ENCODE data around the gene FAM107B. TPM values are rescaled to one million over a fixed set of nuclear protein-coding genes. Genes with fewer than 3 reads are reported as not detected.

The FAM107B gene
- total and polyA plus RNA-seq, 2 of the 8 experiments (the other 6 are each of a cell fraction or from before 2014, with no cell fraction given): 7.5 to 28.1 TPM

DNA sequence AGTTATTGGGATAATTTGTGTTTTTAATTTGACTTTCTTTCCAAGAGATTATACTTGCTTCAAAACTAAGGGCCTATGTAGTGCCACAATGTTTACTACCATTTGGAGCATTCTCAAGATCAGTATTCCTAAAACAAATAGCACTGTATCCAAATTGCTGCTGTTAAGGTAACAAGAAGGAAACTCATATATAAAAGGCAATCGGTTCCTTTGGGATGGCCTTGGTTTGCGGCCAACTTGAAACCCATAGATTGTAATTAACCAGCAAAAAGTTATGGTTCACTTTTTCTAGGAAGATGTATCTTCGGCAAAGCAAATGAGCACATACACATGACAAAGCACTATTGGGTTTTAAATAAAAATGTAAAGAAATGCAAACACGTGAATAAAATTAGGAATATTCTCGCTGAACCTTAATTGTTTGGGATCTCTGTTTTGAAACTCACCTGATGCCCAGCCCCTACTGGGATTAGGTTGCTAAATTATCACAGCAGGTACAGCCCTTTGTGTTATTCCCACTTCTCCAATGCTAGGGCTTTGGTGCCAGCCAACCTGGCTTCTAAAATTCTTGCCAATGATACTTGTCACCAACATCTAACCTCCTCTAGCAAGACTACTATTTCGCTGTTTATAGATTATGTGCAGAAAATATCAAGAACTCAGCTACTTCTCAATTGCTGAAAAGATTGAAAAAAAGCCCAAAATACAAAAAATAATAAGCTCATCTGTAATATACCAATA, 47.1 kb upstream of the FAM107B start:
- no peak overlapping the region for H4K8ac ChIP-seq (ENCODE audit: extremely low read depth, insufficient read depth, low read length)
- no peak overlapping the region for H2BK12ac ChIP-seq (ENCODE audit: low read depth, low read length)
- H4K5ac ChIP-seq (ENCODE audit: insufficient read length, low read depth, low read length): no peak overlapping the region
- H3K56ac ChIP-seq (replicated peaks; ENCODE audit: insufficient read length, low read depth, low read length): no peak overlapping the region
- no peaks in the 10 kb centered on the region for H3K79me2 ChIP-seq (ENCODE audit: control insufficient read depth in 1 of 2, insufficient read depth in 2 of 2, low read length in 2 of 2)
- H2BK20ac ChIP-seq (ENCODE audit: low read length): no peak overlapping the region
- DNase-seq (ENCODE audit: low read depth in 1 of 2, low spot score in 2 of 2) (no peak), FAIRE-seq (no peak)
- H3K4me1 ChIP-seq (replicated peaks in 1 of 4; ENCODE audit: control insufficient read depth in 3 of 4, insufficient read depth in 4 of 4, low read length in 3 of 4): no peaks in the 10 kb centered on the region; a peak in 2 of 7 replicates
- no peak overlapping the region for H2AFZ ChIP-seq (ENCODE audit: low read length)
- H2BK5ac ChIP-seq (ENCODE audit: low read depth, low read length): no peak overlapping the region
- H3K4me2 ChIP-seq (ENCODE audit: insufficient read depth in 1 of 2, low read depth in 2 of 2, low read length in 2 of 2): no peak overlapping the region
- H2AK5ac ChIP-seq (ENCODE audit: low read depth, low read length): no peak overlapping the region
- 67% methylated on average over 6 of the region's 6 CpGs; no CpG with 5 or more reads in 1 of the 2 experiments for WGBS, 2 experiments (ENCODE audit: extremely low coverage in 1 of 2, insufficient coverage in 1 of 2, insufficient read length in 1 of 2, insufficient replicate concordance in 2 of 2, low coverage in 1 of 2, low lambda C conversion rate in 2 of 2, missing lambda C conversion rate in 1 of 2)
- no peak overlapping the region for H3K4me3 ChIP-seq (ENCODE audit: extremely low read depth in 1 of 4, insufficient read depth in 2 of 4, low read depth in 3 of 4, low read length in 4 of 4)
- H4K91ac ChIP-seq (replicated peaks; ENCODE audit: insufficient read length, low read length): no peak overlapping the region
- no peaks in the 10 kb centered on the region for H3K79me1 ChIP-seq (ENCODE audit: low read depth, low read length)
- H2BK15ac ChIP-seq (ENCODE audit: low read length): no peak overlapping the region
- no peak overlapping the region for H2BK120ac ChIP-seq (replicated peaks; ENCODE audit: low read depth, low read length)
- no peaks in the 10 kb centered on the region for H3K36me3 ChIP-seq (ENCODE audit: control insufficient read depth in 2 of 4, insufficient read depth in 4 of 4, low read length in 3 of 4)
- H3K23ac ChIP-seq (ENCODE audit: insufficient read length): no peak overlapping the region
- no peak overlapping the region for H3K9ac ChIP-seq (replicated peaks in 1 of 4; ENCODE audit: extremely low read depth in 1 of 4, low read depth in 3 of 4, low read length in 3 of 4)
- no peaks in the 10 kb centered on the region for H3K23me2 ChIP-seq (ENCODE audit: low read depth, low read length)
- CTCF ChIA-PET (ENCODE audit: partially characterized antibody): interaction anchor here (0.6 to 3.9 kb wide), 16 partner anchors 15 to 1235 kb away, joined by 3 to 40 read pairs (median 4); partner anchors contain the start of genes FAM107B and PRPF18
- no peak overlapping the region for H3K14ac ChIP-seq (ENCODE audit: insufficient read length)
- no peak overlapping the region for H3K27ac ChIP-seq (ENCODE audit: low read depth, low read length)
- H3K4ac ChIP-seq (replicated peaks; ENCODE audit: insufficient read length, low read depth, low read length): no peak overlapping the region
- no peaks in the 10 kb centered on the region for H4K20me1 ChIP-seq (replicated peaks in 1 of 2; ENCODE audit: control insufficient read depth in 1 of 2, insufficient read depth in 2 of 2, low read length in 2 of 2)
- H3K27me3 ChIP-seq (replicated peaks in 1 of 4; ENCODE audit: control insufficient read depth in 3 of 4, extremely low read depth in 1 of 4, insufficient read depth in 3 of 4, low read length in 3 of 4): no peaks in the 10 kb centered on the region
- POLR2A ChIA-PET (ENCODE audit: partially characterized antibody): interaction anchor here (0.6 to 1.8 kb wide), 2 partner anchors 16 to 263 kb away, joined by 3 to 8 read pairs; partner anchors contain the start of genes CDNF, HSPA14 and MSANTD7
- H3K18ac ChIP-seq (ENCODE audit: extremely low read depth, low read length): no peak overlapping the region
- H3K9me3 ChIP-seq (ENCODE audit: insufficient read depth in 2 of 2, low read depth in 1 of 2, low read length in 1 of 2): no peaks in the 10 kb centered on the region
- TF ChIP-seq FOSL1 (IDR thresholded peaks at IDR 0.05; ENCODE audit: insufficient read depth, low read depth, low read length) (no peak), PHF8 (conservative IDR thresholded peaks at IDR 0.05; ENCODE audit: low read depth, low read length) (no peak), E2F6 (IDR thresholded peaks at IDR 0.05) (no peak), CREB1 (IDR thresholded peaks at IDR 0.05) (no peak), KDM1A (IDR thresholded peaks at IDR 0.05; ENCODE audit: borderline replicate concordance, low read length) (no peak), TEAD4 (IDR thresholded peaks at IDR 0.05; ENCODE audit: low read depth, low read length) (no peak), CEBPB (IDR thresholded peaks at IDR 0.05; ENCODE audit: low read depth, low read length) (no peak), CTCF (IDR thresholded peaks at IDR 0.05; ENCODE audit: control extremely low read depth in 1 of 3, insufficient read depth in 1 of 3, low read depth in 1 of 3, low read length in 3 of 3) (no peak), JUND (IDR thresholded peaks at IDR 0.05; ENCODE audit: low read length) (no peak)

All from H1 (cell line).